Activated naive CD4-positive, alpha-beta T cell treated with anti-CD3 and anti-CD28 coated beads, Interleukin-2, amount 50 U/mL, for 24 hours (primary cell): ENCODE data around the gene CDK6.
"Not testable (repeated sequence)": the region's sequence is repeated elsewhere in the genome, so short reads cannot be mapped to it uniquely, and the experiment has no call there.

Experiments
- H3K27ac Mint-ChIP-seq: one replicate; pipeline ENCODE4 v1.8.0; 2021; ENCODE audit warnings: mild to moderate bottlenecking, mixed read lengths
- H3K27me3 Mint-ChIP-seq: one replicate; pipeline ENCODE4 v1.8.0; 2021; ENCODE audit warnings: mixed read lengths
- H3K36me3 Mint-ChIP-seq: one replicate; pipeline ENCODE4 v1.8.0; 2021; ENCODE audit warnings: mixed read lengths
- H3K4me1 Mint-ChIP-seq: one replicate; pipeline ENCODE4 v1.8.0; 2021; ENCODE audit warnings: mixed read lengths
- H3K4me3 Mint-ChIP-seq: one replicate; pipeline ENCODE4 v1.8.0; 2021; ENCODE audit warnings: mild to moderate bottlenecking, mixed read lengths
- H3K9me3 Mint-ChIP-seq: one replicate; pipeline ENCODE4 v1.8.0; 2021; ENCODE audit warnings: mixed read lengths

CDK6 gene

DNA sequence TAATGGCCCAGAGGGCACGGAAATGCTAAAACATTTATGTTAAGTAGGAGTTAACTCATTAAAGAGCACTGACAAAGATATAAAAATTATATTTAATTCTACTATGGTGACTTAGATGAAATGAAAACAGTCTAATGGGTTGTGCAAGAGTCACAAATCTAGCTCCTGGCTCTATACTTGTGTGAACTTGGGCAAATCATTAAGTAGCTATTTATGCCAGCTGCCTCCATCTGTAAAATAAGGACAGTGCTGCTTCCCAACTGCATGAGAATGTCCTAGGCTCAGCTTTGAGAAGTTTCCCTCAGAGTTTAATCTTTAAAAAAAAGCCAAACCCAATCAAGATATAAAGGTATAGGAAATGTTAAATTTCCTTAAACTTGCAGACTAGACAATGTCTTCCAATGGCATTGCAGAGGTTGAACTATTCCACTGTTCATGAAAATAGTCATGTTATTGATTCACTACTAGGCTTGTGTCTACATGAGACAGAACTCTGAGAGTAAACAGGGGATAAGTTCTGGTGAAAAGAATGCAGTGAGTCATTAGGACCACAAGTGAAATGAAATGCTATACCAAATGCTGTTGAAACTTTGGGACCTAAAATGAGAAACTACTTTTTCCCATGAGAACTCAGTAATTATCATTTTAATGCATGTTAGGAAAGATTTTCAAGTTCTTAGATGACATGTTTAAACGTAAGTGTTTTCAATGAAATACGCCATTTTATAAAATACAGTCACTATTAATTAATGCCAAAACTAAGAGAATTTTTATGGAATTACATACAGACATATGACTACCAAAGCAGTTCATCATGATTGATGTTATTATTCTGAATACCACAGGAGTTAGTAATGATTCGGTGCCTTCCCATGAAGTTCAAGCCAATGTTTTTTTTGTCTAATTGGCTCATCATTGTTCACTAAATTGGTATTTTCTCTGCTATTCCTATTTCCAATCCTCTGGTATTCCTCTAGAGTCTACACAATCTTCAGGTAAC, 84.2 kb downstream of the CDK6 start:
- H3K36me3 Mint-ChIP-seq = peaks cover 34% of the 10 kb centered on the region
- peaks cover 72% of the 10 kb centered on the region for H3K4me1 Mint-ChIP-seq
- H3K4me3 Mint-ChIP-seq = no peak overlapping the region
- H3K9me3 Mint-ChIP-seq = no peaks in the 10 kb centered on the region
- H3K27ac Mint-ChIP-seq = no peak overlapping the region
- H3K27me3 Mint-ChIP-seq = no peaks in the 10 kb centered on the region

DNA sequence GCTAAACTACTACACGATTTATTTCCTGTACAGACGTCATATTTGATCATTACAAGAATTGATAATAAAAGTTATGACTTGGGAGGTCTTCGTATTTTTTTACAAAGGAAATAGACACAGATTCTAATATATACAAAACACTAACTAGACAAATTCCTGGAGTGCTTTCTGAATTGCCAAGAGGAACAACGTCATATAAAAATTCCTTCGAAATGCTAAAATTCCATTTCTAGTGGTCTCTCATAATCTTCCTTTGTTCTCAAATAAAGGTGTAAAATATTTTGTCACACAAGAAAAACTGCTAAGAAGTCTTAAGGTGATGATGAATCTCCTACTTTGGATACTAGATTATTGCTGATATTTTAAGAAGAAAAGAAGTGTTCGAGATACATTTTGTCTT, 85.4 kb downstream of the CDK6 start:
- Mint-ChIP-seq H3K4me1 (peaks cover 70% of the 10 kb centered on the region), H3K4me3 (no peak overlapping the region), H3K27me3 (no peaks in the 10 kb centered on the region), H3K9me3 (no peaks in the 10 kb centered on the region), H3K27ac (peak overlapping the region; percentile 23), H3K36me3 (peaks cover 32% of the 10 kb centered on the region)

DNA sequence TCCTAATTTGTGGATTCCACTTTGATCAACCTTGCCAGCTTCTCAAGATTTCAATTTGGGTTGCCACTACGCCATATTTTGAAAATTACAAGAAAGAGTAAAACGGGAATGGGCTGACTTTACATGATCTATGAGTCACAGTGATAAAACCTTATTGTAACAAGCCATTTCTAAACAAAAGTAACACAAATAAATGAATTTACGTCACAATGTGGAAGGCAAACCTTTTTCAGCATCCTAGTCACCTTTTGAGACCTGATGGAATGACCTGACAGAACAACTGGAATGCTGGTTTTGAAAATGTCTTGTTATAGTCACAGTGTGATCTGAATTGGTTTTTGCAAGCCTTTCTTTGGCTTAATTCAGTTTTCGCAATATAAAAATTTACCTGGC, 85.9 kb downstream of the CDK6 start:
- Mint-ChIP-seq H3K36me3 (peaks cover 30% of the 10 kb centered on the region), H3K9me3 (no peaks in the 10 kb centered on the region), H3K4me3 (no peak overlapping the region), H3K27ac (no peak overlapping the region), H3K27me3 (no peaks in the 10 kb centered on the region), H3K4me1 (peaks cover 70% of the 10 kb centered on the region)

DNA sequence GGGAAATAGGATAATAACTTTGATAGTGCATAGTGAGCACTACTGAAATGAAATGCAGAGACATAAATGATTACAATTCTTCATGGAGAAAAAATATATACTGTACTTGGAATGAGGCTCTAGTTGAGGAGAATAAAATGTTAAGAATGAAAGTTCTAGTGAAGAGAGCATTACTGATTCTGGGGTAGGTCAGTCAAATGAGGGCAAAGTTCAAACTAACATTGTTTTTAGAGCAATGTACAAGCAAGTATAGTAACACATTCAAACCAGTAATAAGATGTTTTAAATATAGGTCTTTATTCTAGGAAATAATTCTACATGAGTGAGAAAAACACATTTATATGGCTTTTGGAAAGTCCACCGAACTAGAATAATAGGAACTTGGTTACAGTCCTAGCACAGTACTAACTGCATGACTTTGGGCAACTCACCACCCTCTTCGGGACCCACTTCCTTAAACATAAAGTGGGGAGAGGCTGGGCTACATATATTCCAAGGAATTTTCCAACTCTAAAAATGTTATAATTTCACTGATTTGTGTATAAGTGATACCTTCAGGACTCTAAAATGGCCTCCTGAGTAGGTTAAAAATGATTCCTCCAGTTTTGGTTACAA, 86.4 kb downstream of the CDK6 start:
- no peaks in the 10 kb centered on the region for H3K27me3 Mint-ChIP-seq
- no peak overlapping the region for H3K4me3 Mint-ChIP-seq
- peaks cover 65% of the 10 kb centered on the region for H3K4me1 Mint-ChIP-seq
- H3K36me3 Mint-ChIP-seq = peaks cover 29% of the 10 kb centered on the region
- H3K27ac Mint-ChIP-seq = no peak overlapping the region
- H3K9me3 Mint-ChIP-seq = no peaks in the 10 kb centered on the region

DNA sequence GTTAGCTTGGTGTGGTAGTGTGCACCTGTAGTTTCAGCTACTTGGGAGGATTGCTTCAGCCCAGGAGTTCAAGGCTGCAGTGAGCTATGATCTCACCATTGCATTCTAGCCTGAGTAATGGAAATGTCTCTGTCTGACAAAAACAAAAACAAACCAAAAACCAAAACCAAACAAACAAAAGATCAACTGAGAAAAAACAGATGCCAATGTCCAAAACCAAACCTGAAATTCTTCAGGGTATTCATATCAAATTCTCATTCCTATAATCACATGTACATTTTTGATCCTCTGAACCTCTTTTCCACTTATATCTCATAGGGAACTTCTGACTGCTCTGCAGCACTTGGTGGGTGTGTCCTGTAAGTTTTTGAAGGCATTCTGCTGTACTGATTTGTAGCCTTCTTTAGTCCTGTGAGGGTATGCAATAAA, 87.0 kb downstream of the CDK6 start:
- no peaks in the 10 kb centered on the region for H3K9me3 Mint-ChIP-seq
- peaks cover 27% of the 10 kb centered on the region for H3K36me3 Mint-ChIP-seq
- H3K4me3 Mint-ChIP-seq = no peak overlapping the region
- H3K27ac Mint-ChIP-seq = no peak overlapping the region
- H3K27me3 Mint-ChIP-seq = no peaks in the 10 kb centered on the region
- peaks cover 60% of the 10 kb centered on the region for H3K4me1 Mint-ChIP-seq

DNA sequence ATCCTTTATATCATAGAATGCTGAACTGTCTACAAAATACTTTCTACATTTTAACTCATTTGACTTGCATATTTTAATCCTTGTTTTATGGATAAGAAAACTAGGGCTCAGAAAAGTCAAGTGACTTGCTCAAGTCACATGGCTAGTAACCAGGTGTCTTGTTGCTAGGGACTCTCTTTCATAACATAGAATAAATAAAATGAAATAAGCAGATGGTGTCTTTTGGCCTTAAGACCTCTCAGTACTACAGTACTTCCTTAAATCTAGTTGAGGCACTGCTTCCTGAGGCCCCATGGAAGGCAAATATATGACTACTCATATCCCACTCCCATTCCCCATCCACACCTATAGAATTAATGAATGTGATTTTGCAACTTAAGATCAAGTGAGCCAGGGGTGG, 87.9 kb downstream of the CDK6 start:
- Mint-ChIP-seq H3K36me3 (peaks cover 30% of the 10 kb centered on the region), H3K4me3 (no peak overlapping the region), H3K4me1 (peaks cover 59% of the 10 kb centered on the region), H3K9me3 (no peaks in the 10 kb centered on the region), H3K27me3 (no peaks in the 10 kb centered on the region), H3K27ac (no peak overlapping the region)

DNA sequence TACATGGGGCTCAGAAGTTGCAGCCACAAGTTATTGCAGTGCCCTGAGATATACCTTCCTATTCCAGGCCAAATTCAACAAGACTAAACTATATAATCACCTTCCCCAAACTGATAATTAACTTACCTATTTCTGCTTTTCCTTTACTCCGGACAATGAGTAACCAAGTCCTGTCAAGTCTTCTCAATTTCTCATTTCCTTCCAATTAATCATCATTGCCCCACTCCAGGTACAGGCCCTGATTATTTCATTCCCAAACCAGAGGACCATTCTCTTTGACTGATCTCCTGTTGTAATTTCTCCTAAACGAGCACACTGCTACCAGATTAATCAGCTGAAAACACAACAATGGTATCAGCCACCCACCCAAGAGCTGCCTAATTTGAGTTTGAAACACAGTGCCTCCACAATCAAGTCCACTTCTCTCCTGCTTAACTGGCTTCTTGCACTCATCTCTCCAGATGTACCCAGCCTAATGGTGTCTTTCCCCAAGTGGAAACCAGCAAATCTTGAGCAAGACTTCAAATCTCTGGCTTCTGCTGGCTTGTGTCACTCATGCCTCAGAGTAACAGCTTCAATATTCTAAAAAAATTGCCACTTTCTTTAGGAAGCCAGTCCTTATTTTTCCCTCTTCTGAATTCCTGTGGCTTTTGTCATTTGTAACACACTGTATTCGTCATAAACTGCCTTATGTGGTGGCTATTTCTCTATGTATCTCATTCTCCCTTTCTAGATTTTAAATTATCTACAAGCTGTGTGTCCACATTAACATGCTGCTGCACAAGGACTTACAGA, 89.1 kb downstream of the CDK6 start:
- Mint-ChIP-seq H3K36me3 (peaks cover 31% of the 10 kb centered on the region), H3K4me1 (peaks cover 56% of the 10 kb centered on the region), H3K9me3 (no peaks in the 10 kb centered on the region), H3K27ac (peak overlapping the region; percentile 78), H3K4me3 (no peak overlapping the region), H3K27me3 (no peaks in the 10 kb centered on the region)

DNA sequence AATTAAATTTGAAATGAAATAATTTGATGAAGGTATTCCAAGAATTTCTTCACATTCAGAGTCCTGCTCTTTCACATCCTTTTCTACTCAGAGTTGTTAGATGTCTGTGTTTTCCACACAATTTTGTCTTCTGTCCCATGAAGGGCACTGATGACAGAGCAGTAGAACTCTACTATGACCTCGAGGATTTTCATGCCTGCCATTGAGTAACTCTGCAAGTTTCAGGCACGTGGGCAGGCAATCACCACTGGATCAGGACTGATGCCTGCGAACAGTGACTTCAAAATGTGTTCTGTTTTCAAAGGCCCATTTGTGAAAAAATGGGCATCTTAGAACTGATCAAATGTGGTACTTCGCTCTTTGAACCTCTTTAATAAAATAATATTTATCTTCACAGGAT, 91.1 kb downstream of the CDK6 start:
- Mint-ChIP-seq H3K36me3 (peaks cover 28% of the 10 kb centered on the region), H3K27me3 (no peaks in the 10 kb centered on the region), H3K27ac (no peak overlapping the region), H3K9me3 (no peaks in the 10 kb centered on the region), H3K4me3 (no peak overlapping the region), H3K4me1 (peaks cover 64% of the 10 kb centered on the region)

DNA sequence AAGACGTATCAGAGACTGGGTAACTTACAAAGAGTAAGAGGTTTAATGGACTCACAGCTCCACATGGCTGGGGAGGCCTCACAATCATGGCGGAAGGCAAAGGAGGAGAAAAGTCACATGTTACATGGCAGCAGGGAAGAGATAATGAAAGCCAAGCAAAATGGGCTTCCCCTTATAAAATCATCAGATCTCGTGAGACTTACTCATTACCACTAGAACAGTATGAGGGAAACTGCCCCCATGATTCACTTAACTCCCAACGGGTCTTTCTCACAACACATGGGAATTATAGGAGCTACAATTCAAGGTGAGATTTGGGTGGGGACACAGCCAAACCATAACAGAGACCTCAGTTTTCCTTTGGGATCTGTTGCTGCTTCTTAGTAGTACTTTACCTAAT, 92.2 kb downstream of the CDK6 start:
- peaks cover 26% of the 10 kb centered on the region for H3K36me3 Mint-ChIP-seq
- H3K27ac Mint-ChIP-seq, H3K27me3 Mint-ChIP-seq, H3K9me3 Mint-ChIP-seq, H3K4me3 Mint-ChIP-seq: not testable (repeated sequence)
- peaks cover 66% of the 10 kb centered on the region for H3K4me1 Mint-ChIP-seq

DNA sequence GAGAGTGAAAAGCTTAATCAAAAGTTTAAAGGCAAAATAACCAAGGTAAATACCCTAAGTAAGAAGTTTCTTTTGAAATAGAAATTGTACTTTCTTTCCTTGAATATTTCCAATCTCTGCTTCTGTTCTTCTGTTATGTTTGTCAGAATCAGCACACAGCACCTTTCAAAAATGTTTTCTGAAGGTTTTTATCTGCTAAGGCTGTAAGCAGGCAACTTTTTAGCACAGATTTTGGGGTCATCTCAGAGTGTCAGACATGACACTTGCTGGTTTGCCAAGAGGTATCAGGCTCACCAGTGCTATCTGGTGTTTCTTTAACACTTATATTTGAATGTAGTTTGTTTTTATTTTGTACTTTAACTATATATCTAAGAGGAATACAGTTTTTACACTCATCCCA, 94.2 kb downstream of the CDK6 start:
- no peak overlapping the region for H3K4me3 Mint-ChIP-seq
- H3K9me3 Mint-ChIP-seq = no peaks in the 10 kb centered on the region
- H3K27me3 Mint-ChIP-seq = no peaks in the 10 kb centered on the region
- H3K36me3 Mint-ChIP-seq = peaks cover 32% of the 10 kb centered on the region
- H3K27ac Mint-ChIP-seq = no peak overlapping the region
- peaks cover 62% of the 10 kb centered on the region for H3K4me1 Mint-ChIP-seq

DNA sequence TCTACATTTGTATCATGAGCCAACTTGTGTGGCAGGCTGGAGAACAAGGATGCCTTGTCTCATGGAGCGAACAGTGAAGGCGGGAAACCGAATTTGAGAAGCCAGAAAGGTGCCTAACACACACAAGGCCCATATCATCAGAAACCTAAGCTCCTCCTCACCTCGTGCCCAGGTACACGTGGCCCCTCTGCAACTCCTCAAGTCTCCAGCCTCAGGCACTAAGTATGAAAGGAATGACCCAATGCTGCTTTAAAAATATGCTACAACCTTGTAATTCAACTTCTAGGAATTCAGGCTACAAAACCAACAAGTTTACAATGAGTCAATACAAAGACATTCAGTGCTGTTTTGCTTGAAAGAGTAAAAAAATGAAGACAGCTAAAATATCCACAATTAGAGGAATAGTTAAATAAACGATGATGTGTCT, 95.7 kb downstream of the CDK6 start:
- peaks cover 37% of the 10 kb centered on the region for H3K36me3 Mint-ChIP-seq
- no peaks in the 10 kb centered on the region for H3K27me3 Mint-ChIP-seq
- H3K4me1 Mint-ChIP-seq = peaks cover 63% of the 10 kb centered on the region
- no peak overlapping the region for H3K4me3 Mint-ChIP-seq
- H3K27ac Mint-ChIP-seq = peak overlapping the region; percentile 84
- H3K9me3 Mint-ChIP-seq = peaks cover 5% of the 10 kb centered on the region

DNA sequence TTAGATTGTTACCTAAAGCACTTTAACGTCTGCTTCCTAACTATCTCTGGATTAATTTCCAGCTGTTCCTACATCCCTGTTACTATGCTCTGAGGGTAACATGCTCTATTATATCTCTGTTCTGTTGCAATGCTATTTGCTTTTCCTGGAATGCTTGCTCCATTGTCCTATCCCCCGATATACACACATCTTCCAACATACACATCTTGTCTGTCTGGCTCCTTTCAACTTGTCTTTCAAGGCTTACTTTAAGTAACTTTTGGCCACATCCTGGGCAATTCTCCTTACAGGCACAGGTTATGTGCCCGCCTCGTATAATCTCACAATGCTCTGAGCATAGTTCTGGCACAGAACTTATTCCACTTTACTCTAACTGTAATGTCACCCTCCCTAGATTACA, 96.2 kb downstream of the CDK6 start:
- Mint-ChIP-seq H3K36me3 (peaks cover 36% of the 10 kb centered on the region), H3K4me1 (peaks cover 62% of the 10 kb centered on the region)

DNA sequence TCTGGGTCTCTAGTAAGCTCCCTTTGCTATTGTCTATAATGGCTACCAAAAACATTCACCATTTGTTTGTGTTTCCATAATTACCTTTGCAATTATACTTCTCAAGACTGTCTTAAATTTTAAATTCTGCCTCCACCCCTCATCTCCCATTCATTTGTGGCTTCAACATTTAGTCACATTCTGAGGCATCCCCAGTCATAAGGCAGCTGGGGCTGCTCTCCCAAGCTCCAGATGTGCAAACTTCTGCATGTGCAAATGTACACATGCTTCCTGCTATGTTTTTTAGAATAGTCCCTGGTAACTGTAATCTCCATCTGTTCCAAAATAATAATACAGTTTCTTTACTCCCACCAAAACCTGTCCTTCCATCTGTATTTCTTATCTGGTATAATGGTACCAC, 97.3 kb downstream of the CDK6 start:
- peak overlapping the region; percentile 26 for H3K27ac Mint-ChIP-seq
- no peaks in the 10 kb centered on the region for H3K27me3 Mint-ChIP-seq
- H3K36me3 Mint-ChIP-seq = peaks cover 40% of the 10 kb centered on the region
- peaks cover 5% of the 10 kb centered on the region for H3K9me3 Mint-ChIP-seq
- H3K4me1 Mint-ChIP-seq = peaks cover 71% of the 10 kb centered on the region
- no peak overlapping the region for H3K4me3 Mint-ChIP-seq

More for the DNA sequence above, 96.2 kb downstream of the CDK6 start:
- H3K27ac Mint-ChIP-seq = peak overlapping the region; percentile 2
- no peaks in the 10 kb centered on the region for H3K27me3 Mint-ChIP-seq
- peaks cover 5% of the 10 kb centered on the region for H3K9me3 Mint-ChIP-seq
- H3K4me3 Mint-ChIP-seq = no peak overlapping the region

DNA sequence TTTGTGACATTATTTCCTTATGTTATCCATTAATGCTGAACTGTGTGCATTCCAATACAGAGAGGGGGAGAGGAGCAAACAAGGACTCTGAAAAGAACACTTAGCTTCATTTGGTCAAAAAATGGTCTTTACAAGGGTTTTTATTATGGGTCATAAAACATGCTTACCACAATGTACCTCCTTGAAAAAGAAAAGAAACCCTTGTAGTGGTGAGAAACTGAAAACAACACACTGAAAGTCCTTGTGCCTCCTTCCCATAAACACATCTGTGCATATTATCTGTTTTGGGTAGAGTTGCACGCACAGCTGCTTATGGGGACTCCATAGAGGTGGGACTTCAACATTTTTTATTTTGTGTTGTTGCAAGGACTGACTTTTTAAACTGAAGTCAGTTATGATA, 98.7 kb downstream of the CDK6 start:
- H3K4me1 Mint-ChIP-seq = peaks cover 68% of the 10 kb centered on the region
- H3K36me3 Mint-ChIP-seq = peaks cover 34% of the 10 kb centered on the region
- peaks cover 5% of the 10 kb centered on the region for H3K9me3 Mint-ChIP-seq
- H3K27me3 Mint-ChIP-seq = no peaks in the 10 kb centered on the region
- H3K27ac Mint-ChIP-seq = no peak overlapping the region
- H3K4me3 Mint-ChIP-seq = no peak overlapping the region

DNA sequence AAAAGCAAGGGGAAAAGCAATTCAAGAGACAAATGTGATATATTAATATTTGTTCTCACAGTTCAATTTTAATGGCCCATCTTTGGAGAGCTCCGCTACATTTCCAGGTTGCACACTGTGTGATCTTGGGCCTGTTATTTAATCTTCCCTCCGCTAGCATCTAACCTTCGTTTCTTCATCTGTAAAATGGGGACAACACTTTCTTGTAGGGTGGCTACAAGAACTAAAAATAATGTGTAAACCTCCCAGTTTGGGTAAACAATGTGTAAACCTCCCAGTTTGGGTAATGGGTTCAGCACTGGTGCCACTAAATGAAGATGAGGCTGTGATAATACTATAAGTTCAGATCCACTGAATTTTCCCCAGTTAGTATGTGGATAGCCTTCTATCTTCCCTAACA, 99.5 kb downstream of the CDK6 start:
- H3K27ac Mint-ChIP-seq = no peak overlapping the region
- peaks cover 36% of the 10 kb centered on the region for H3K36me3 Mint-ChIP-seq
- no peak overlapping the region for H3K4me3 Mint-ChIP-seq
- no peaks in the 10 kb centered on the region for H3K27me3 Mint-ChIP-seq
- peaks cover 5% of the 10 kb centered on the region for H3K9me3 Mint-ChIP-seq
- peaks cover 73% of the 10 kb centered on the region for H3K4me1 Mint-ChIP-seq
